ENCODE results near the gene ANKRD17.

ANKRD17 gene

DNA sequence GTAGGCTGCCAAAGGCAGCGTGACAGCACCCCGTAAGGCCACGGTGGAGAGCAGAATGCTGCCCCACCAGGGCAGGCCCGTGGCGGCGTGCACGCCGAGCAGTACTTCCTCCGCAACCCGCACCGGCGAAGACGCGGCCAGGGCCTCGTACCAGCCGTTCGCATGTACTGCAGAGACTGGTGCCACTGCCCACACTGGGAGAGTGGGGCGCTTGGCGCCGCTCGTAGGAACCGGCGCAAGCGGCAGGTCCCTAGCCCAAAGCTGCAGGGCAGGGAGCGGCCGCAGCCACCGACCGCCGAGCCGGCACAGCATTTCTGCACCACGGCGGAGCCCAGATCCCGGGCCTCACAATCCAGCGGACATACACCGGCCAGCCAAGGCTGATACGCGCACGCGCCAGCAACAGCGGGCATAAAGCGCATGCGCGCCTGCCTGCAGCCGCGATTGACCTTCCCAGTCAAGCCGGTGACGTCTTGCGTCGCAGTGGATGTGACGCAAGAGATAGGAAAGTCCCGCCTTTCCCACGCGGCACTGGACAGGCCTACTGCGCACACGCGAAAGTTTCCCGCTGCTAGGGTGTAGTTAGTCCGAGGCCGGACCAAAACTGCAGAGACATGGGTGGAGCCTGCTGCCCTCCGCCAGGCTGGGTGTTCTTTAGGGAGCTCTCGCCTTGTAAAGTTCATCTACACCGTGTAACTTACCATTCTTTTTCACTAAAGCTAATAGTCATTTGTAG lies 189.1 kb downstream of the ANKRD17 start, which contains the start of gene COX18:
COX18 (minus strand) TSS at position 379 of the 736 bp plus-strand sequence; CDS start at position 312, 67 bp downstream.
- Histone ChIP-seq H3K36me3 (ENCODE audit: control insufficient read depth in 2 of 2, insufficient read depth in 1 of 2, low read length in 2 of 2) (peaks cover 0 to 42% of the 10 kb centered on the region in 2 experiments; a peak in 2 of 3 replicates), H3K9me3 (ENCODE audit: control insufficient read depth, insufficient read depth, low read depth, low read length) (no peaks in the 10 kb centered on the region), H3K27ac (ENCODE audit: extremely low read depth, low read depth, low read length) (peak within 1 kb of the TSS; percentile 81), H3K4me1 (ENCODE audit: control insufficient read depth, insufficient read depth, low read length) (no peaks in the 10 kb centered on the region), H3K4me3 (ENCODE audit: low read depth, low read length) (peak within 1 kb of the TSS; percentile 73)
- ChIA-PET POLR2A (interaction anchor here (1.7 kb wide), 1 partner anchor 190 kb away, joined by 11 read pairs; the partner anchor contains the start of gene ANKRD17), CTCF (no interaction called here)
- TF ChIP-seq MYNN (tag by site-specific recombination; IDR thresholded peaks at IDR 0.05; ENCODE audit: borderline replicate concordance) (no peak), ZNF214 (tag by site-specific recombination; IDR thresholded peaks at IDR 0.05; ENCODE audit: borderline replicate concordance) (no peak), ZNF514 (tag by site-specific recombination; IDR thresholded peaks at IDR 0.05) (no peak), ZNF169 (tag by site-specific recombination; IDR thresholded peaks at IDR 0.05) (no peak), ZNF544 (tag by site-specific recombination; IDR thresholded peaks at IDR 0.05) (no peak), ZNF501 (tag by site-specific recombination; IDR thresholded peaks at IDR 0.05) (peak; percentile 84), ZNF561 (tag by site-specific recombination; IDR thresholded peaks at IDR 0.05; ENCODE audit: borderline replicate concordance) (no peak; the same call in 1 of the 2 replicates), TRIM28 (IDR thresholded peaks at IDR 0.05; ENCODE audit: borderline replicate concordance, low read length) (peak; percentile 49; the same call in 1 of the 2 replicates), KLF8 (tag by site-specific recombination; IDR thresholded peaks at IDR 0.05) (no peak; the same call in 1 of the 2 replicates), ZSCAN16 (tag by site-specific recombination; IDR thresholded peaks at IDR 0.05) (no peak), MZF1 (tag by site-specific recombination; IDR thresholded peaks at IDR 0.05; ENCODE audit: borderline replicate concordance) (no peak), ZNF341 (tag by site-specific recombination; IDR thresholded peaks at IDR 0.05; ENCODE audit: low read depth) (peak; percentile 38; the same call in 1 of the 2 replicates), ZNF174 (tag by site-specific recombination; IDR thresholded peaks at IDR 0.05) (no peak), ZBTB48 (tag by site-specific recombination; IDR thresholded peaks at IDR 0.05) (no peak), GLIS1 (tag by site-specific recombination; IDR thresholded peaks at IDR 0.05) (no peak), PRDM1 (tag by site-specific recombination; IDR thresholded peaks at IDR 0.05) (peak; percentile 92), ZNF2 (tag by site-specific recombination; IDR thresholded peaks at IDR 0.05) (peak; percentile 94), ZNF354C (tag by site-specific recombination; IDR thresholded peaks at IDR 0.05; ENCODE audit: borderline replicate concordance, low read depth) (no peak), BCL11B (tag by site-specific recombination; IDR thresholded peaks at IDR 0.05; ENCODE audit: low read depth) (peak; percentile 77; the same call in 1 of the 2 replicates), ZNF747 (tag by site-specific recombination; IDR thresholded peaks at IDR 0.05) (no peak)
- TF ChIP-seq, protein P1, sequence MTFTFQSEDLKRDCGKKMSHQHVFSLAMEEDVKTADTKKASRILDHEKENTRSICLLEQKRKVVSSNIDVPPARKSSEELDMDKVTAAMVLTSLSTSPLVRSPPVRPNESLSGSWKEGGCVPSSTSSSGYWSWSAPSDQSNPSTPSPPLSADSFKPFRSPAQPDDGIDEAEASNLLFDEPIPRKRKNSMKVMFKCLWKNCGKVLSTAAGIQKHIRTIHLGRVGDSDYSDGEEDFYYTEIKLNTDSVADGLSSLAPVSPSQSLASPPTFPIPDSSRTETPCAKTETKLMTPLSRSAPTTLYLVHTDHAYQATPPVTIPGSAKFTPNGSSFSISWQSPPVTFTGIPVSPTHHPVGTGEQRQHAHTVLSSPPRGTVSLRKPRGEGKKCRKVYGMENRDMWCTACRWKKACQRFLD (tag by site-specific recombination; IDR thresholded peaks at IDR 0.05), result no peak
- TF ChIP-seq, protein P2, sequence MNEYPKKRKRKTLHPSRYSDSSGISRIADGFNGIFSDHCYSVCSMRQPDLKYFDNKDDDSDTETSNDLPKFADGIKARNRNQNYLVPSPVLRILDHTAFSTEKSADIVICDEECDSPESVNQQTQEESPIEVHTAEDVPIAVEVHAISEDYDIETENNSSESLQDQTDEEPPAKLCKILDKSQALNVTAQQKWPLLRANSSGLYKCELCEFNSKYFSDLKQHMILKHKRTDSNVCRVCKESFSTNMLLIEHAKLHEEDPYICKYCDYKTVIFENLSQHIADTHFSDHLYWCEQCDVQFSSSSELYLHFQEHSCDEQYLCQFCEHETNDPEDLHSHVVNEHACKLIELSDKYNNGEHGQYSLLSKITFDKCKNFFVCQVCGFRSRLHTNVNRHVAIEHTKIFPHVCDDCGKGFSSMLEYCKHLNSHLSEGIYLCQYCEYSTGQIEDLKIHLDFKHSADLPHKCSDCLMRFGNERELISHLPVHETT (tag by site-specific recombination; IDR thresholded peaks at IDR 0.05), result no peak
- TF ChIP-seq, protein P3, sequence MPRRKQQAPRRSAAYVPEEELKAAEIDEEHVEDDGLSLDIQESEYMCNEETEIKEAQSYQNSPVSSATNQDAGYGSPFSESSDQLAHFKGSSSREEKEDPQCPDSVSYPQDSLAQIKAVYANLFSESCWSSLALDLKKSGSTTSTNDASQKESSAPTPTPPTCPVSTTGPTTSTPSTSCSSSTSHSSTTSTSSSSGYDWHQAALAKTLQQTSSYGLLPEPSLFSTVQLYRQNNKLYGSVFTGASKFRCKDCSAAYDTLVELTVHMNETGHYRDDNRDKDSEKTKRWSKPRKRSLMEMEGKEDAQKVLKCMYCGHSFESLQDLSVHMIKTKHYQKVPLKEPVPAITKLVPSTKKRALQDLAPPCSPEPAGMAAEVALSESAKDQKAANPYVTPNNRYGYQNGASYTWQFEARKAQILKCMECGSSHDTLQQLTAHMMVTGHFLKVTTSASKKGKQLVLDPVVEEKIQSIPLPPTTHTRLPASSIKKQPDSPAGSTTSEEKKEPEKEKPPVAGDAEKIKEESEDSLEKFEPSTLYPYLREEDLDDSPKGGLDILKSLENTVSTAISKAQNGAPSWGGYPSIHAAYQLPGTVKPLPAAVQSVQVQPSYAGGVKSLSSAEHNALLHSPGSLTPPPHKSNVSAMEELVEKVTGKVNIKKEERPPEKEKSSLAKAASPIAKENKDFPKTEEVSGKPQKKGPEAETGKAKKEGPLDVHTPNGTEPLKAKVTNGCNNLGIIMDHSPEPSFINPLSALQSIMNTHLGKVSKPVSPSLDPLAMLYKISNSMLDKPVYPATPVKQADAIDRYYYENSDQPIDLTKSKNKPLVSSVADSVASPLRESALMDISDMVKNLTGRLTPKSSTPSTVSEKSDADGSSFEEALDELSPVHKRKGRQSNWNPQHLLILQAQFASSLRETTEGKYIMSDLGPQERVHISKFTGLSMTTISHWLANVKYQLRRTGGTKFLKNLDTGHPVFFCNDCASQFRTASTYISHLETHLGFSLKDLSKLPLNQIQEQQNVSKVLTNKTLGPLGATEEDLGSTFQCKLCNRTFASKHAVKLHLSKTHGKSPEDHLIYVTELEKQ (tag by site-specific recombination; IDR thresholded peaks at IDR 0.05; ENCODE audit: borderline replicate concordance), result no peak
- TF ChIP-seq, protein P4, sequence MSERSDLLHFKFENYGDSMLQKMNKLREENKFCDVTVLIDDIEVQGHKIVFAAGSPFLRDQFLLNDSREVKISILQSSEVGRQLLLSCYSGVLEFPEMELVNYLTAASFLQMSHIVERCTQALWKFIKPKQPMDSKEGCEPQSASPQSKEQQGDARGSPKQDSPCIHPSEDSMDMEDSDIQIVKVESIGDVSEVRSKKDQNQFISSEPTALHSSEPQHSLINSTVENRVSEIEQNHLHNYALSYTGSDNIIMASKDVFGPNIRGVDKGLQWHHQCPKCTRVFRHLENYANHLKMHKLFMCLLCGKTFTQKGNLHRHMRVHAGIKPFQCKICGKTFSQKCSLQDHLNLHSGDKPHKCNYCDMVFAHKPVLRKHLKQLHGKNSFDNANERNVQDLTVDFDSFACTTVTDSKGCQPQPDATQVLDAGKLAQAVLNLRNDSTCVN (tag by site-specific recombination; optimal IDR thresholded peaks at IDR 0.05), result peak; percentile 94
- TF ChIP-seq, protein P5, sequence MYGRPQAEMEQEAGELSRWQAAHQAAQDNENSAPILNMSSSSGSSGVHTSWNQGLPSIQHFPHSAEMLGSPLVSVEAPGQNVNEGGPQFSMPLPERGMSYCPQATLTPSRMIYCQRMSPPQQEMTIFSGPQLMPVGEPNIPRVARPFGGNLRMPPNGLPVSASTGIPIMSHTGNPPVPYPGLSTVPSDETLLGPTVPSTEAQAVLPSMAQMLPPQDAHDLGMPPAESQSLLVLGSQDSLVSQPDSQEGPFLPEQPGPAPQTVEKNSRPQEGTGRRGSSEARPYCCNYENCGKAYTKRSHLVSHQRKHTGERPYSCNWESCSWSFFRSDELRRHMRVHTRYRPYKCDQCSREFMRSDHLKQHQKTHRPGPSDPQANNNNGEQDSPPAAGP (tag by site-specific recombination; IDR thresholded peaks at IDR 0.05), result no peak
- TF ChIP-seq, protein P6, sequence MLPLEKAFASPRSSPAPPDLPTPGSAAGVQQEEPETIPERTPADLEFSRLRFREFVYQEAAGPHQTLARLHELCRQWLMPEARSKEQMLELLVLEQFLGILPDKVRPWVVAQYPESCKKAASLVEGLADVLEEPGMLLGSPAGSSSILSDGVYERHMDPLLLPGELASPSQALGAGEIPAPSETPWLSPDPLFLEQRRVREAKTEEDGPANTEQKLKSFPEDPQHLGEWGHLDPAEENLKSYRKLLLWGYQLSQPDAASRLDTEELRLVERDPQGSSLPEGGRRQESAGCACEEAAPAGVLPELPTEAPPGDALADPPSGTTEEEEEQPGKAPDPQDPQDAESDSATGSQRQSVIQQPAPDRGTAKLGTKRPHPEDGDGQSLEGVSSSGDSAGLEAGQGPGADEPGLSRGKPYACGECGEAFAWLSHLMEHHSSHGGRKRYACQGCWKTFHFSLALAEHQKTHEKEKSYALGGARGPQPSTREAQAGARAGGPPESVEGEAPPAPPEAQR (tag by site-specific recombination; IDR thresholded peaks at IDR 0.05), result no peak
- TF ChIP-seq, protein P7, sequence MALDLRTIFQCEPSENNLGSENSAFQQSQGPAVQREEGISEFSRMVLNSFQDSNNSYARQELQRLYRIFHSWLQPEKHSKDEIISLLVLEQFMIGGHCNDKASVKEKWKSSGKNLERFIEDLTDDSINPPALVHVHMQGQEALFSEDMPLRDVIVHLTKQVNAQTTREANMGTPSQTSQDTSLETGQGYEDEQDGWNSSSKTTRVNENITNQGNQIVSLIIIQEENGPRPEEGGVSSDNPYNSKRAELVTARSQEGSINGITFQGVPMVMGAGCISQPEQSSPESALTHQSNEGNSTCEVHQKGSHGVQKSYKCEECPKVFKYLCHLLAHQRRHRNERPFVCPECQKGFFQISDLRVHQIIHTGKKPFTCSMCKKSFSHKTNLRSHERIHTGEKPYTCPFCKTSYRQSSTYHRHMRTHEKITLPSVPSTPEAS (tag by site-specific recombination; IDR thresholded peaks at IDR 0.05), result no peak
